ENCODE measurements around the gene GFY. TPM values are rescaled to one million over a fixed set of nuclear protein-coding genes. Genes with fewer than 3 reads are reported as not detected.
A peak's percentile ranks its signal among the peaks of the same experiment; 100 is the strongest.

GFY gene
- total and polyA plus RNA-seq, 10 of the 15 experiments (the other 5 are each of a cell fraction or from before 2014, with no cell fraction given): 0.05 TPM; not detected in 9

- WGBS (ENCODE audit: insufficient coverage, insufficient replicate concordance, low lambda C conversion rate, missing lambda C conversion rate): under 1% methylated on average over 15 of the region's 43 CpGs
- CTCF ChIA-PET: interaction anchor here (0.6 to 4.9 kb wide), 12 partner anchors 9 to 218 kb away, joined by 3 to 47 read pairs (median 4); partner anchors contain the start of genes ALDH16A1 and PIH1D1
- no peaks in the 10 kb centered on the region for H3K79me2 ChIP-seq (ENCODE audit: control insufficient read depth, insufficient read depth, low read length)
- TF ChIP-seq NBN (IDR thresholded peaks at IDR 0.05) (no peak), EGR1 (IDR thresholded peaks at IDR 0.05; ENCODE audit: borderline replicate concordance in 1 of 2, low read depth in 2 of 2, low read length in 2 of 2) (peak in 1 of 2 experiments; percentile 78; a peak in 1 of 3 replicates)
- DNase-seq (ENCODE audit: low read depth, low spot score) (no peak), FAIRE-seq (no peak), ATAC-seq (peak; percentile 68)
- H4K20me1 ChIP-seq (ENCODE audit: control insufficient read depth, insufficient read depth): no peaks in the 10 kb centered on the region
- SMC1A ChIA-PET (ENCODE audit: uncharacterized antibody, unreplicated experiment): interaction anchor here (1.5 to 3.0 kb wide), 4 partner anchors 27 to 217 kb away, joined by 4 to 14 read pairs (median 4); no protein-coding TSS in a partner anchor
- RAD21 ChIA-PET (ENCODE audit: unreplicated experiment): interaction anchor here (0.5 to 1.8 kb wide), 12 partner anchors 9 to 249 kb away, joined by 3 to 15 read pairs (median 4); partner anchors contain the start of genes PIH1D1 and SCAF1
- intact Hi-C loops (cut with micrococcal nuclease; ENCODE audit: unreplicated experiment) (loop anchor here (1.0 kb wide), 7 partner anchors 27 to 217 kb away; partner anchors contain the start of gene FLT3LG), in situ Hi-C loops (cut with MboI) (no loop called here)
- H3K9me3 ChIP-seq (replicated peaks; ENCODE audit: control insufficient read depth, insufficient read depth, low read length): no peaks in the 10 kb centered on the region
- POLR2A ChIA-PET: interaction anchor here (1.0 to 1.5 kb wide), 4 partner anchors 9 to 52 kb away, joined by 3 to 5 read pairs (median 4); partner anchors contain the start of gene PIH1D1
- no TSS peak for BruUV-seq (replicated peaks)
- peak overlapping the region; percentile 62 for H3K4me2 ChIP-seq (ENCODE audit: control insufficient read depth, insufficient read depth)
- no peaks in the 10 kb centered on the region for H3K4me1 ChIP-seq (ENCODE audit: control insufficient read depth, insufficient read depth, low read length)
- H3K27me3 ChIP-seq (replicated peaks in 1 of 2; ENCODE audit: control insufficient read depth in 2 of 2, insufficient read depth in 2 of 2, low read length in 1 of 2): peaks cover 9 to 23% of the 10 kb centered on the region in 2 experiments
- peak overlapping the region; percentile 5; the same call in 1 of the 2 replicates for H3K9ac ChIP-seq (ENCODE audit: control insufficient read depth, insufficient read depth, low read length)
- peak overlapping the region; percentile 76 for H2AFZ ChIP-seq (ENCODE audit: control insufficient read depth, low read depth, low read length)
- H3K4me3 ChIP-seq: peak overlapping the region; percentile 81
- peaks cover 0 to 3% of the 10 kb centered on the region in 2 experiments; a peak in 2 of 4 replicates for H3K36me3 ChIP-seq (ENCODE audit: control insufficient read depth in 2 of 2, insufficient read depth in 2 of 2, low read length in 1 of 2)
- no peak overlapping the region; the same call in 1 of the 2 replicates for H3K27ac ChIP-seq (ENCODE audit: control insufficient read depth, insufficient read depth)
Observed at GRCh38 chr19:49442771-49443365, 17.7 kb downstream of the GFY start.

All from GM12878 (cell line).